Inferior parietal cortex (tissue), 1 donor: ENCODE data around the gene AP3S1.
"Not testable (repeated sequence)": the region's sequence is repeated elsewhere in the genome, so short reads cannot be mapped to it uniquely, and the experiment has no call there.

ENCODE experiments used
- DNase-seq: peaks from one replicate; pipeline ENCODE4 v3.0.0-alpha.2; 2016; ENCODE audit errors: extremely low spot score

Gene AP3S1

GRCh38 chr5:115841382-115842088, at the start of gene AP3S1, which contains the start of gene ATG12:
AP3S1 (plus strand) TSS chr5:115841935; CDS start chr5:115842038, 103 bp downstream.
ATG12 (minus strand) TSS chr5:115841565; CDS start chr5:115841552, 13 bp downstream.
- DNase-seq, result peak; percentile 97

GRCh38 chr5:115795700-115796099, 46.0 kb upstream of the AP3S1 start:
- DNase-seq, result no peak

GRCh38 chr5:115796656-115797055, 45.1 kb upstream of the AP3S1 start:
- no peak for DNase-seq

- DNase-seq, result no peak
Measured at GRCh38 chr5:115798252-115798651, 43.5 kb upstream of the AP3S1 start.

- DNase-seq, result no peak
Measured at GRCh38 chr5:115800108-115800507, 41.6 kb upstream of the AP3S1 start.

GRCh38 chr5:115801152-115801551, 40.6 kb upstream of the AP3S1 start:
- DNase-seq, result no peak

- no peak for DNase-seq
Measured at GRCh38 chr5:115801984-115802383, 39.8 kb upstream of the AP3S1 start.

- DNase-seq, result no peak
Measured at GRCh38 chr5:115806986-115807653, 34.6 kb upstream of the AP3S1 start.

GRCh38 chr5:115807654-115808052, 34.1 kb upstream of the AP3S1 start:
- no peak for DNase-seq

- not testable (repeated sequence) for DNase-seq
Measured at GRCh38 chr5:115808066-115808465, 33.7 kb upstream of the AP3S1 start.

GRCh38 chr5:115809946-115810345, 31.8 kb upstream of the AP3S1 start:
- DNase-seq, result no peak

- DNase-seq, result no peak
Measured at GRCh38 chr5:115810761-115811160, 31.0 kb upstream of the AP3S1 start.

GRCh38 chr5:115811406-115811805, 30.3 kb upstream of the AP3S1 start:
- no peak for DNase-seq

- no peak for DNase-seq
Measured at GRCh38 chr5:115812372-115812771, 29.4 kb upstream of the AP3S1 start.

- no peak for DNase-seq
Measured at GRCh38 chr5:115813719-115814118, 28.0 kb upstream of the AP3S1 start.

GRCh38 chr5:115815006-115815692, 26.6 kb upstream of the AP3S1 start:
- DNase-seq, result no peak

GRCh38 chr5:115815693-115816225, 26.0 kb upstream of the AP3S1 start:
- no peak for DNase-seq

- DNase-seq, result peak; percentile 68
Measured at GRCh38 chr5:115816226-115817081, 25.3 kb upstream of the AP3S1 start, which contains the start of gene CDO1. CDO1 (minus strand) TSS chr5:115816659; CDS start chr5:115816397, 262 bp downstream.

GRCh38 chr5:115817386-115817785, 24.3 kb upstream of the AP3S1 start:
- no peak for DNase-seq

- no peak for DNase-seq
Measured at GRCh38 chr5:115818821-115819220, 22.9 kb upstream of the AP3S1 start.

GRCh38 chr5:115820846-115821245, 20.9 kb upstream of the AP3S1 start:
- DNase-seq, result no peak
